Fibroblast of mammary gland (primary cell): ENCODE measurements around the gene TBC1D1.
A peak's percentile ranks its signal among the peaks of the same experiment; 100 is the strongest.

Experiments used
- DNase-seq: peaks from one replicate; pipeline ENCODE4 v3.0.0-alpha.2; 2010; ENCODE audit warnings: low read depth
- H3K4me3 ChIP-seq: 2 replicates; pipeline ENCODE4 v1.5.1; 2011; ENCODE audit warnings: low read depth, mild to moderate bottlenecking, low read length, moderate library complexity; ENCODE audit not compliant: control insufficient read depth
- CTCF ChIP-seq: conservative IDR thresholded peaks from 2 replicates; pipeline ENCODE4 v1.5.1; 2011; ENCODE audit warnings: low read depth, low read length, inconsistent platforms; ENCODE audit not compliant: control insufficient read depth, insufficient read depth

The TBC1D1 gene

GRCh38 chr4:38188136-38188535, 297.3 kb downstream of the TBC1D1 start:
- DNase-seq = no peak
- no peak overlapping the region for H3K4me3 ChIP-seq
- TF ChIP-seq CTCF = no peak

- DNase-seq = peak; percentile 37
- no peak for TF ChIP-seq CTCF
These were observed 297.8 kb downstream of the TBC1D1 start for GRCh38 chr4:38188631-38189101.

More at GRCh38 chr4:38188631-38189101, 297.8 kb downstream of the TBC1D1 start:
- no peak overlapping the region for H3K4me3 ChIP-seq
